ENCODE results near the gene DNAJB8. TPM values are rescaled to one million over a fixed set of nuclear protein-coding genes. Genes with fewer than 3 reads are reported as not detected.

The DNAJB8 gene
- total RNA-seq, 1 donor from 2014 or later, result not detected

- no peak for DNase-seq
- H3K4me1 Mint-ChIP-seq (ENCODE audit: low read depth, unreplicated experiment), result peaks cover 6% of the 10 kb centered on the region
- no peak overlapping the region for H3K27ac Mint-ChIP-seq (ENCODE audit: unreplicated experiment)
- no peak overlapping the region for H3K4me3 Mint-ChIP-seq (ENCODE audit: unreplicated experiment)
- no peak for TF ChIP-seq CTCF (IDR thresholded peaks at IDR 0.05; ENCODE audit: partially characterized antibody, unreplicated experiment)
- H3K36me3 Mint-ChIP-seq (ENCODE audit: unreplicated experiment), result peaks cover 5% of the 10 kb centered on the region
- H3K27me3 Mint-ChIP-seq (ENCODE audit: unreplicated experiment), result peaks cover 5% of the 10 kb centered on the region
- peaks cover 8% of the 10 kb centered on the region for H3K9me3 Mint-ChIP-seq (ENCODE audit: unreplicated experiment)
Observed at GRCh38 chr3:128442949-128443348, 23.7 kb downstream of the DNAJB8 start.

- DNase-seq, result no peak
- H3K4me1 Mint-ChIP-seq (ENCODE audit: low read depth, unreplicated experiment), result peaks cover 6% of the 10 kb centered on the region
- H3K9me3 Mint-ChIP-seq (ENCODE audit: unreplicated experiment), result peaks cover 8% of the 10 kb centered on the region
- H3K36me3 Mint-ChIP-seq (ENCODE audit: unreplicated experiment), result peaks cover 5% of the 10 kb centered on the region
- H3K27me3 Mint-ChIP-seq (ENCODE audit: unreplicated experiment), result peaks cover 5% of the 10 kb centered on the region
- no peak overlapping the region for H3K4me3 Mint-ChIP-seq (ENCODE audit: unreplicated experiment)
- H3K27ac Mint-ChIP-seq (ENCODE audit: unreplicated experiment), result no peak overlapping the region
- TF ChIP-seq CTCF (IDR thresholded peaks at IDR 0.05; ENCODE audit: partially characterized antibody, unreplicated experiment), result no peak
Observed at GRCh38 chr3:128442070-128442469, 24.6 kb downstream of the DNAJB8 start.

- H3K27ac Mint-ChIP-seq (ENCODE audit: unreplicated experiment), result no peak overlapping the region
- H3K4me3 Mint-ChIP-seq (ENCODE audit: unreplicated experiment), result no peak overlapping the region
- no peak for DNase-seq
- peaks cover 9% of the 10 kb centered on the region for H3K4me1 Mint-ChIP-seq (ENCODE audit: low read depth, unreplicated experiment)
- no peak for TF ChIP-seq CTCF (IDR thresholded peaks at IDR 0.05; ENCODE audit: partially characterized antibody, unreplicated experiment)
- peaks cover 7% of the 10 kb centered on the region for H3K9me3 Mint-ChIP-seq (ENCODE audit: unreplicated experiment)
- peaks cover 13% of the 10 kb centered on the region for H3K27me3 Mint-ChIP-seq (ENCODE audit: unreplicated experiment)
- H3K36me3 Mint-ChIP-seq (ENCODE audit: unreplicated experiment), result no peaks in the 10 kb centered on the region
Observed at GRCh38 chr3:128439226-128439625, 27.5 kb downstream of the DNAJB8 start.

- no peak overlapping the region for H3K4me3 Mint-ChIP-seq (ENCODE audit: unreplicated experiment)
- peaks cover 9% of the 10 kb centered on the region for H3K4me1 Mint-ChIP-seq (ENCODE audit: low read depth, unreplicated experiment)
- H3K36me3 Mint-ChIP-seq (ENCODE audit: unreplicated experiment), result no peaks in the 10 kb centered on the region
- TF ChIP-seq CTCF (IDR thresholded peaks at IDR 0.05; ENCODE audit: partially characterized antibody, unreplicated experiment), result peak; percentile 38
- peaks cover 13% of the 10 kb centered on the region for H3K27me3 Mint-ChIP-seq (ENCODE audit: unreplicated experiment)
- DNase-seq, result no peak
- H3K9me3 Mint-ChIP-seq (ENCODE audit: unreplicated experiment), result peaks cover 7% of the 10 kb centered on the region
- no peak overlapping the region for H3K27ac Mint-ChIP-seq (ENCODE audit: unreplicated experiment)
Observed at GRCh38 chr3:128438488-128439072, 28.1 kb downstream of the DNAJB8 start.

- Mint-ChIP-seq H3K9me3 (ENCODE audit: unreplicated experiment) (peaks cover 13% of the 10 kb centered on the region), H3K4me1 (ENCODE audit: low read depth, unreplicated experiment) (peaks cover 9% of the 10 kb centered on the region), H3K27me3 (ENCODE audit: unreplicated experiment) (peaks cover 22% of the 10 kb centered on the region), H3K4me3 (ENCODE audit: unreplicated experiment) (no peak overlapping the region), H3K36me3 (ENCODE audit: unreplicated experiment) (no peaks in the 10 kb centered on the region), H3K27ac (ENCODE audit: unreplicated experiment) (no peak overlapping the region)
- TF ChIP-seq CTCF (IDR thresholded peaks at IDR 0.05; ENCODE audit: partially characterized antibody, unreplicated experiment), result no peak
- DNase-seq, result no peak
Observed at GRCh38 chr3:128436214-128436613, 30.5 kb downstream of the DNAJB8 start.
